NCI-H2227 (cell line): ENCODE measurements around the gene DICER1.
A peak's percentile ranks its signal among the peaks of the same experiment; 100 is the strongest.
"Not testable (repeated sequence)": the region's sequence is repeated elsewhere in the genome, so short reads cannot be mapped to it uniquely, and the experiment has no call there.

Source experiments
- DNase-seq: peaks from one replicate; lab custom pipeline; 2025; ENCODE audit not compliant: unreplicated experiment; lab: John Stamatoyannopoulos, UW

The DICER1 gene, protein sequence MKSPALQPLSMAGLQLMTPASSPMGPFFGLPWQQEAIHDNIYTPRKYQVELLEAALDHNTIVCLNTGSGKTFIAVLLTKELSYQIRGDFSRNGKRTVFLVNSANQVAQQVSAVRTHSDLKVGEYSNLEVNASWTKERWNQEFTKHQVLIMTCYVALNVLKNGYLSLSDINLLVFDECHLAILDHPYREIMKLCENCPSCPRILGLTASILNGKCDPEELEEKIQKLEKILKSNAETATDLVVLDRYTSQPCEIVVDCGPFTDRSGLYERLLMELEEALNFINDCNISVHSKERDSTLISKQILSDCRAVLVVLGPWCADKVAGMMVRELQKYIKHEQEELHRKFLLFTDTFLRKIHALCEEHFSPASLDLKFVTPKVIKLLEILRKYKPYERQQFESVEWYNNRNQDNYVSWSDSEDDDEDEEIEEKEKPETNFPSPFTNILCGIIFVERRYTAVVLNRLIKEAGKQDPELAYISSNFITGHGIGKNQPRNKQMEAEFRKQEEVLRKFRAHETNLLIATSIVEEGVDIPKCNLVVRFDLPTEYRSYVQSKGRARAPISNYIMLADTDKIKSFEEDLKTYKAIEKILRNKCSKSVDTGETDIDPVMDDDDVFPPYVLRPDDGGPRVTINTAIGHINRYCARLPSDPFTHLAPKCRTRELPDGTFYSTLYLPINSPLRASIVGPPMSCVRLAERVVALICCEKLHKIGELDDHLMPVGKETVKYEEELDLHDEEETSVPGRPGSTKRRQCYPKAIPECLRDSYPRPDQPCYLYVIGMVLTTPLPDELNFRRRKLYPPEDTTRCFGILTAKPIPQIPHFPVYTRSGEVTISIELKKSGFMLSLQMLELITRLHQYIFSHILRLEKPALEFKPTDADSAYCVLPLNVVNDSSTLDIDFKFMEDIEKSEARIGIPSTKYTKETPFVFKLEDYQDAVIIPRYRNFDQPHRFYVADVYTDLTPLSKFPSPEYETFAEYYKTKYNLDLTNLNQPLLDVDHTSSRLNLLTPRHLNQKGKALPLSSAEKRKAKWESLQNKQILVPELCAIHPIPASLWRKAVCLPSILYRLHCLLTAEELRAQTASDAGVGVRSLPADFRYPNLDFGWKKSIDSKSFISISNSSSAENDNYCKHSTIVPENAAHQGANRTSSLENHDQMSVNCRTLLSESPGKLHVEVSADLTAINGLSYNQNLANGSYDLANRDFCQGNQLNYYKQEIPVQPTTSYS (N-terminal part only)

DNA sequence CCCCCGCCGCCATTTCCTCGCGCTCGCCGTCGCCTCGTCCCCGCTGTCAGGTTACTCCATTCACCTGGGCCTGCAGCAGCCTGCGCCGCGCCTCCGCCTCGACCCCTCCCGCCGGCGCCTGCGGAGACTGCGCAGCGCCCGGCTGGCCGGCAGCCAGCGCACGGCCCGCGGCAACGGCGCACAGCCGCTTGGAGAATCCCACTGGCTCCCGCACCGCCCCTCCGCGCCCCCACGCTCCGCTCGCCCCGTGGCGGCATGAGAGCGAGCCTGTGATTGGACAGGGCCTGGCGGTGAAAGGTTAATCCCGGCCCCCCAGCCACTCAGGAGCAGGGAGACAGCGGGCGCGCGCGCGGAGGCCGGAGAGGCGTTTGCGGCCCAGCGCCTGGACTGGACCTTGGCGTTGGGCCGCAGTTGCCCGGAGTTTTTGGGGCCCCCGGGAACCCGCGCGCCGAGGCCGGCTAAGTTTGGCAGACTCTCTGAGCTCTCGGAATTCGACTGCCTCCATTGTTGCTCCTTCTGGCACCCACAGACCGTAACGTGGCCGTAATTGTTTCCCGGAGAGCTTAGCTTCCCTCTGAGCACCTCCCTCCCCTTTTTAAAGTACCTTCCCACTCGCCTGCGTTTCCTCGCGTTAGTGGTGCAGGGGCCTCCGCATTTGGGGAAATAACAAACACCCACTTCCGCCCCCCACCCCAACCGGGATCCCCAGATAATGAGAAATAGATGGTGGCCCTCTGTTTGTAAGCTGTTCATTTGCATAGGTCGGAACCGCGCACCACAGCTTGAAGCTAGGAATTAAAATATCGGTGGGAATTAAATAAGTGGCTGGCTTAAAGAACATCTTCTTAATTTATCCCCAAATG lies at the start of gene DICER1:
DICER1 (minus strand) TSS at position 203 of the 863 bp plus-strand sequence. CDS start 24,071 bp downstream, outside the sequence.
- DNase-seq, result peak; percentile 97

DNA sequence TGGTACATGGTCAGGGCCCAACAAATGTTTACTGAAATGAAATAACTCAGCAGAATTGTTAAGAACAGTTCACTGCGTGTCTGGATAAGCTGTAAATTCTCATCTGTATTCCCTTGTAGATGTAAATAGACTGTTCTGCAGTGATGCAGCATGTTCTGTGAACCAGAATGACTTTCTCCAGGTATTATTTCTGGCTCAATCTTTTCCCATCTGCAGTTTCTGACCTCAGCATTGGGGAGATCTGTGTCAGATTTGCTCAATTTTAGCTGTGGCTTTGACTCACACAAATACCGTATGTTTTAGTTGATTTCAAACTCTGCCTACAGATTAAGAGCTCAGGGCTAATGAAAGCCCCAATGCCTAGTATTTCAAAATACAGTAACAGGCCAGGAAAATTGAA lies 49.2 kb upstream of the DICER1 start:
- no peak for DNase-seq

DNA sequence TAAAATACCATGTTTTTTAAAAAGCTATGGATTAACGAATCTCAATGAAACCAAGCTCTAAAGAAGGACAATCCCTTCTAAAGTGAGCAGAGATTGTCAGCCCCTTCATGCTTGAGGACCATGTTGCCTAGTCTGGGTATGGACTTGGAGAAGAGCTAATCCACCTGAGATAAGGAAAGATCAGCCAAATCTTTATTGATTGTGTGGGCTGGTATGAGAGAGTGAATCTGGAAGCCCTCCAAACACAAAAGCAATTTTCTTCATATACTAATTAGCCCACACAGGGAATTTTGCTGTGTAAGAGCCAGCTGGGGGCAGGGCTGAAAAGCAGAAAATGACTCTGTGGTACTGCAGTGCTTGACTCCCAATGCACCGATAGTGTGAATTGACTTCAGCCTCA lies 47.4 kb upstream of the DICER1 start:
- no peak for DNase-seq

DNA sequence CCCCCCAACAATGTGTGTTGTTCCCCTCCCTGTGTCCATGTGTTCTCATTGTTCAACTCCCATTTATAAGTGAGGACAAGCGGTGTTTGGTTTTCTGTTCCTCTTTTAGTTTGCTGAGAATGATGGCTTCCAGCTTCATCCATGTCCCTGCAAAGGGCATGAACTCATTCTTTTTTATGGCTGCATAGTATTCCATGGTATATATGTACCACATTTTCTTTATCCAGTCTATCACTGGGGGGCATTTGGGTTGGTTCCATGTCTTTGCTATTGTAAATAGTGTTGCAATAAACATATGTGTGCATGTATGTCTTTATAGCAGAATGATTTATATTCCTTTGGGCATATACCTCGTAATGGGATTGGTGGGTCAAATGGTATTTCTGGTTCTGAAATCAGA lies 44.4 kb upstream of the DICER1 start:
- not testable (repeated sequence) for DNase-seq

DNA sequence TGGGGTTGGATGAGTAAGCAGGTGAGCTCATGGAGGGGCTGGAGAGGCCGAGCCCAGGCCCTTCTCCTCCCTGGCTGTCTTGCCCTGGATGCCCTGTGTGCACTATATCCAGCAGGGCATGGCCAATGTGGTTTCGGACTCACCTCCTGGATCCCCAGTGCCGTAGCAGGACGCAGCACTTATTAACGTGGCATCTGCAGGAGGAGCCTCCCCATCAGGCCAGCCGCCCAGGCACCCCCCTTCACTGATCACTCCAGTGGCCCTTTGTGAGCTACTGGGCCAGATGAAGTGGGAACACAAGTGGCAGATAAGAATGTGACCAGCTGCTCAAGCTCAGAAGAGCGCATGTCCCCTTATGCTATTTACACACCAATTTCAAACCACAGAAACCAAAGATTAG lies 43.1 kb upstream of the DICER1 start:
- DNase-seq, result no peak

DNA sequence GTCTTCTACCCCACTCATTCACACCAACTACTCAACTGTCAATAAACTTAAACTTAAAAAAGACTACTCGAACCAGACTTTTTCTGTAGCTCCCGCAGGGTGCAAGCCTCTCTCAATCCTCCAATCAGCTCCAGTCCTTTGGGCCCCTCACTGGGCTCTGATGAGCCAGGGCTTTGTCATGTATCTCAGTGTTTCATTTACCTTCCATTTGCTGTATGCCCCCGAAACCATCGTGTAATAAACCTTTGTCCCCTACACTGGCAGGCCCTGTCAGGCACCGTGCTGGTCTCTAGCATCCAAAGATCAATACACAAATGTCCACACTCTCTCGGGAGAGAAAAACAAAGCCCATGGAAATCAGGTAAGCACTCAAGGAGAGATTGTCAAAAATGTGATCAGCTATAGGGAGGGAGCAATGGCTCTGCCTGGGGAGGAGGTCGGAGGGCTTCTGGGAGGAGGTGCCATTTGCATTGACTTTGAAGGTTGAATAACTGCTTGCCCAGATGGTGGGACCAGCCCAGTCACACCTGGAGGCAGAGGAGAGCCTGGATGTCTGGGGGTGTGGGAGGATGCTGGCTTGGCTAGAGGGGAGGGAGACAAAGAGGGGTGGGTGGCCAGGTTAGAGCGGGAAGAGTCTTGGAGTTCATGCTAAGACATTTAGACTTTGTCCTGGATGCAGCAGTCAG lies 42.1 kb upstream of the DICER1 start:
- DNase-seq, result no peak

DNA sequence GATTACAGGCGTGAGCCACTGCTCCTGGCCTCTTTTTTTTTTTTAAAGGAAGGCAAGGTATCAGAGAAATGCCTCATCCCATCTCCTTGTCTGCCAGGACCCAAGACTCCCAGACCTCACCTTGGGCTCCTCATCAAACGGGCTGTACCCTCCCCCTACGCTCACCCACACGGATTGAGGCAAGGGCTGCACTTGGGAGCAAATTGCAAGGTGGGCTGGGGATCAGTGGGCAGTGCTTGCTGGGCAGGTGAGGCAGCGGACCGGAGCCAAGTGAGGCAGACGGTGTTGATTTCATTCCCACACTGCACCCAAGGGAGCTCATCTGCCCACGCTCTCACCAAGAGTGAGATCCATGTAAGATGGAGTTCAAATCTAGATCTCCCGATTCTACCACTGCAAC lies 41.0 kb upstream of the DICER1 start:
- no peak for DNase-seq

DNA sequence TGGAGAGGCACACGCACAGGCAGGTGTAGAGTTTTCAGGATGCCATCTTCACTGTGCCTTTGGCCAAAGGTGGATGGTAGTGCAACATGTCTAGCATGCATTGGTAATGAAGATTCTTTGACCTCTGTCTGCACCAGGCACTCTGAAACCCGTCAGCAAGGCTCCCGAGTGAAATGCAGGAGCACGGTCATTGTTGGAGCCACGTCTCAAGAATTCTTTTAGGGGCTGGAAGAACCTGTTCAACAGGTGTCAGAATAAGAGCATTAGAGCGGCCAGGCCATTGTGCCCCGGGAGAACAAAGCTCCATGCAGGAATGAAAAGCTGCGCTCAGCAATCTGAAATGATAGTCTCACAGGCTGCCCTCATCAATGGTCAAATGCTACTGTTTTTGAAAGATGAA lies 40.2 kb upstream of the DICER1 start:
- no peak for DNase-seq

DNA sequence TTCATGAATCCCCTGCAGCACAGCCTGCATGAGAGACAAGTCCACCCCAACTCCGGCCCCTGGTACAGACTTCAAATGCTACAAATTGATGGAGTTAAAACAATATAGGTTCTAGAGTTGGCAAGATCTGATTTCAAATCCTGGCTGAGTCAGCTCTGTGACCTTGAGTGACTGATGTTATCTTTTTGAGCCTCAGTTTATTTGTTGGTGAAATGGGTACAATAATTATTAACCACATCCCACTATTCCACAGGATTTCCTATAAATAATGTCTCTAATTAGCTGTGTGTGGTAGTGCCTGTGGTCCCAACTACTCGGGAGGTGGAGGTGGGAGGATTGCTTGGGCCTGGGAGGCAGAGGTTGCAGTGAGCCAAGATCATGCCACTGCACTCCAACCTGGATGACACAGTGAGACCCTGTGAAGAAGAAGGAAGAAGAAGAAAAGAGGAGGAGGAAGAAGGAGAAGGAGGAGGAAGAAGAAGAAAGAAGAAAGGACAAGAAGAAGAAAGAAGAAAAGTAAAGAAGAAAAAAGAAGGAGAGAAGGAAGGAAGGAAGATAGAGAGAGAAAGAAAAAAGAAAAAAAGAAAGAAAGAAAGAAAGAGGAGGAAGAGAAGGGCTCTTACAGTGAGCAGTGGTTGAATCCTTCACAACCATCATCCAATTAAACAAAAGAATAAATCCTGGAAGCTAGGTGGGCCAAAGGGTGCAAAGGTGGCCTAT lies 39.7 kb upstream of the DICER1 start:
- no peak for DNase-seq

DNA sequence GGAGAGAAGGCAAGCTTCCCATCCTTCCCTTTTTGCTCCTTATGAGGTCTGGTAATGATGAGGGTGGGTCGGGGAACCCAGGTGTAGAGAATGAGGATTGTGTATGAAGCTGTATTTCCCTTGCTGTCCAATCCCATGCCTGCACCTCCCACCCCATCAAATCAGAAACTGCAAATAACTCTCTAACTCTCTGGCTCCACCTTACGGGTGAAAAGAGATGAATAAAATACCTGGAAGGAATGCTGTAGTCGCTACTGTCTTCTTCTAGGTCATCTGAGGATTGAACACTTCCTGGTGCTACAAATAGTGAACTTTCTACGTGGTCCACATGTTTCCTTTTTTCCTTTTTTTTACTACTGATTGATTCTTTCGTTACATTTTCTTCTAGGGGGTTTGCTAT lies 38.9 kb upstream of the DICER1 start:
- no peak for DNase-seq

DNA sequence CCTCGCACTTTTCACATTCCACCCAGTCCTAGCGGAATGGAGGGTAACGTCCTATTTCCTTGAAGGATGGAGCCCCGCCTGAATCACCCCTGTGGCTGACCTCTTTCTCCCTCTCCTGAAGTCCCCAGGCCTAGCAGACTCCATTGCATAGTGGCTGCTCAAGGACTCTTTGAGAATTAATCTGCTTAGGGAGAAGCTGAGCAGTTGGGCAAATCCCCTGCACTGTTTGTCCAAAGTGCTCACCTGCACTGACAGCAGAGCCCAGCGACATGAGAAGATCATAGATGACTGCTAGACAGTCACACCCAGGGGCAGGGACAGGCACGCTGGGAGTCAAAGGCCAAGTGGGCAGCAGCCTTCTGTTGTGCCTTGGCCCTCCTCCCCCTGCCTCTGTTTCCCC lies 37.7 kb upstream of the DICER1 start:
- no peak for DNase-seq

DNA sequence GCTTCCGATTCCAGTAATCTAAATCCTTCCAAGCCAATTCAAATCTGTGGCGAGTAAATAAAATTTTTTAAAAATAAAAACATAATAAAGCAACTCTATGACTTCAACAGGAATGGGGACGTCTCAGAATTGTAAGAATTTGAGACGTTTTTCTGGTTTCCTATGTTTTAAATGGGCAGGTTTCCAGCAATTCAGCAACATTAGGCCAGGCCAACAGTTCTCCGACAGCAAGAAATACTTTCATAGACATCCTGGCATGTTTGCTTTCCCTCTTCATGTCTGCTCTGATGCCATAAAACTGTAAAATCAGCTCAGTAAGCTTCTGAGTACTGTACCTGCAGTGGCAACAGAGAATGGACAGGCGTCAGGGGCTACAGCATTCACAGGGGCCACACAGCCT lies 35.8 kb upstream of the DICER1 start:
- DNase-seq, result no peak

DNA sequence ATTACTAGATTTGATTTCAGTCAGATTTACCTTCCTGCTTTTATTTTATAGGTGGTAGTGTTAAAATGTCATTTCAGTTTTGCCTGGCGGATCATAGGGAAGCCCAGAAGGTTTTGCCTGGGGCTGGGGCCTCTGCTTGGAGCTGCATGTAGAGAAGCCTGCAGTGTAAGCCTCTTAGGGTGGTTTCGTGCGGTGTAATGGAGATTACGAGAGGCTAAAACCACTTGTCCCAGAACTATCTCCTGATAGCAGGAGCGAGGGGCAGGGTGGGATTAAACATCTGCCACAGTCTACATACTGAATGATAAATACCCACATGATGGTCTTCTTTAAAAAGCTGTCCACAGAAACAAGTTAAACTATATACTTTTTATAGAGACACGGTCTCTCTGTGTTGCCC lies 35.0 kb upstream of the DICER1 start:
- DNase-seq, result no peak

DNA sequence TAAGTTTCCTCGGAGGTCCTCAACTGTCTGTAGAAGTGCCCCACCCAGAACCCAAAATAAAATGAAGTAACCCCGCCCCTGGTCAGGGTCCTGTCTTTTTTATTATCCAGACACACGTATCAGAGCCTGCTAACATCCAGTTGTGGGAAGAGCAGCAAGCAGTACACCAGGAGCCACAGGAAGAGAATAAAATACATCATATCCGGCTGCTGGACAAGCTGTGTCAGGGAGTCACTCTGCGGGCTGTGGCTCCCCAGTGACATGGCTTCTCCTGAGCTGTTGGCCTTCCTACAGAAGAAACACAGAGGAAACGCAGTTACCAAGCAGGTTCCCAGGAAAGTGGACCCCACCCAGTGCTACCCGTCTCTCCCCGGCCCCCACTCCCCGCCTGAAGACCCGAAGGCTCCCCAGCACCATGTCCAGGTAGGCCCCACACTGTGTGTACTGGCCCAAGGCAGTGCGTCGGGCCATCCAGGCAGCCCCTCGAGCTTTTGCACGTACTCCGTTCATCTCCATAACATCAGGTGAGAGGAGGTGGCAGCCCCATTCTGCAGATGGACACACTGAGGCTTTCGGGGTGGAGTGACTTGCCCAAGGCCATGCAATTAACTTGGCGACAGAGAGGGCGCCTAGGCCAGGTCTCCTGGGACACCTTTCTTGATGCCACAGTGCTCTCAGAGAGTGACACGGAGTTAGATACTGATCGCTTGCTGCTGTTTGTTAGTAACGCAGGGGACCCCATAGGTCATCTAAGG lies 34.3 kb upstream of the DICER1 start:
- no peak for DNase-seq

DNA sequence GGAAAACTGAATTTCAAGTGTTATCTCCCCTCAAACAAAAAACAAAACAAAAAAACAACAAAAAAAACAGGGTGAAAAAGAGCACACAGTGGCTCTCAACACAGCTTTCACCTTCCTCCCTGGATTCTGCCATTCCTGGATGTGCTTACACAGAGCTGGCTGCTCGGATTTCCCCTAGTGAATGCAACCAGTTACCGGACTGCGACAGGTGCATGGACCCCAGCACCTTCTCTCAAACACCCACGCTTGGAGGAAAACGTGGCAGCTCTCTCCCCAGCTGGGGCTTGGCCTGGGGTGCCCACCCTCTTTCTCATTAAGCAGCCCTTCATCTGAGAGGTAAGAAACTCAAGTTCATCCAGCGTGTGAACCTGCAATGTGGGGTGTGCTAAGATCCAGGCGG lies 33.5 kb upstream of the DICER1 start:
- DNase-seq, result no peak

DNA sequence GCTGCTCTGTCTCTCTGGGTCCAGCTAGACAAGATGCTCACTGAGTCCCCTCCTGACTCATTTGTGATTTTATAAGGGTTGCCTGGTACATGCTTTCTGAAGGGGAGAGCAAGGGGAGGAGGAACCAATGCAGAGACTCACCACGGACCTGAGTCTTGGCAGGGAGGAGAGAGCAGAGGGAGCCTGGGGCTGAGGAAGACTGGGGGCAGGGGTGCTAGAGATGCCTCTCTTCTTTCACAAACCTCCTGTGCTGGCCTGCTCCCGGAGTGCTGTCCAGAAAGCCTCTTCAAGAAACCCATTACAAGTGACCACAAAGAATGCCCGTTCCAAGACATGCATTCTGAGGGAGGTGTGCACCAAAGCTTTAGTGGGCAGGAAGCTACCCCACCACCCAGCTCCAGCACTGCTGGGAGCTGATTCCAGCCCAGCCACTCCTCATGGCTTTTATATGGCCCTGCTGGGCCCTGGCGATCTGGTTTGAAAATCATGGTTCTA lies 33.1 kb upstream of the DICER1 start:
- DNase-seq, result no peak

DNA sequence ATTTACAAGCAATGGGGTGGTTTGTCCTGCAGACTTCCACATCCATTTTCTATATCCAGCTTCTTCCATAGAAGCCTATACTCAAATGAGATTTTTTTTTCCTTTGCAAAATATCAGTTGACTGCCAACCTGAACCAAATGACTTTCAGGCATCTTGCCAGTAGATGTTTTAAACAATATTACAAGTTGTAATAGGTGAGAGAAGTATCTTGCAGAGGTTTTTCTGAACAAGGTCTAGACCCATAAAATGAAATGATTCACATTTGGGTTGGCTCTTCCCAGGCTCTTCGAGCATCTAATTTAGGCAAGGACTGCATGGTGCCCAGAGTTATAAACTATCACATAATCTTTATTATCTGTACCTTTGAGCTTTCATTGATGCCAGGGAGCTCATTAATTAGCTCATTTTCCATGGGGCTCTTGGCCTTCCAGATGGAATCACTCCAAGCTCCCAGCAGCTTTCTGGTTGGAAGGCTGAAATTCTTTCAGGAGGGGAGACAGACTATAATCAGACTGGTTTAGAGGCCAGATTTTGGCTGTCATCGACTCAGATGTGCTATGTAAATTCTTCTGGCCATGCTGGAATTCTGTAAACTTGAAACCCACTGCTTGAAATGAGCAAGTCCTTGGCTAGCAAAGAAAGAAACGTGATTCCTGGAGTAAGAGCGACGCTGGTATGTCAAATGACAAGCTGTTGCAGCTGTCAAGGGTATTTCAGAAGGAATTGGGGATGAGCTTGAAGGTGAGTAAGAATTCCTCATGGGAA lies 32.2 kb upstream of the DICER1 start:
- DNase-seq, result no peak

DNA sequence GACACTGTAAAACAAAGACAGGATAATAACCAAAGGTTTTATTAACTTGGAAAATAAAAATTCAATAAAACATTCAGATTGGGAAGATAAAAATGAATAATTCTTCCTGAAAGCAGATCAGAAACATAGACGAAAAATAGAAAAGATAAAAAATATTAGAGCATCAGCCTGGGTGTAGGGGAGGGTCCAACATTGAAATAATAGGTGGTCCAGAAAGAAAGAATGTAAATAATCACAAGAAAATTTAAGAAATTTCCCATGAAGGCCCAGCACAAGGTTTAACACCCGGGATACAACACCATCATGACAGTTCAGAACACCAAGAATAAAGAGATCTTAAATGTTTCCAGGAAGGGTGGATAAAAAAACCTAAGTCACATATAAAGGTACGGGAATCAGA lies 31.1 kb upstream of the DICER1 start:
- no peak for DNase-seq
